ENCODE results near the gene KIRREL3.

The KIRREL3 gene

GRCh38 chr11:126533560-126533959 lies 467.0 kb downstream of the KIRREL3 start:
- Histone ChIP-seq H3K4ac (ENCODE audit: low read length) (no peak overlapping the region), H3K27ac (replicated peaks; ENCODE audit: low read length) (no peak overlapping the region), H4K8ac (ENCODE audit: low read depth, low read length) (no peak overlapping the region), H3K18ac (ENCODE audit: low read length) (no peak overlapping the region), H2BK120ac (ENCODE audit: low read depth, low read length) (no peak overlapping the region), H2AFZ (ENCODE audit: low read length) (no peak overlapping the region), H3K36me3 (replicated peaks in 1 of 2; ENCODE audit: control insufficient read depth in 2 of 2, insufficient read depth in 2 of 2, low read length in 2 of 2) (no peaks in the 10 kb centered on the region), H2AK5ac (ENCODE audit: low read depth, low read length) (no peak overlapping the region), H3K4me2 (ENCODE audit: insufficient read depth, low read length, poor library complexity, severe bottlenecking) (no peak overlapping the region), H3K4me3 (ENCODE audit: low read length in 2 of 2) (no peak overlapping the region), H2BK5ac (ENCODE audit: low read length) (no peak overlapping the region), H3K9me3 (replicated peaks in 1 of 2; ENCODE audit: control insufficient read depth in 2 of 2, insufficient read depth in 1 of 2, low read depth in 1 of 2, low read length in 2 of 2) (no peaks in the 10 kb centered on the region), H3K23ac (ENCODE audit: low read depth, low read length, poor library complexity) (no peak overlapping the region), H3K79me1 (ENCODE audit: low read depth, low read length) (no peaks in the 10 kb centered on the region), H4K91ac (ENCODE audit: low read depth, low read length, poor library complexity) (no peak overlapping the region), H2BK15ac (ENCODE audit: low read length) (no peak overlapping the region), H3K4me1 (ENCODE audit: control insufficient read depth in 2 of 2, insufficient read depth in 1 of 2, low read depth in 1 of 2, low read length in 2 of 2) (no peaks in the 10 kb centered on the region), H3K27me3 (ENCODE audit: control insufficient read depth in 3 of 3, insufficient read depth in 3 of 3, low read depth in 1 of 3, low read length in 3 of 3) (no peaks in the 10 kb centered on the region), H3K14ac (ENCODE audit: low read length) (no peak overlapping the region), H2BK12ac (ENCODE audit: low read length) (no peak overlapping the region), H3K9ac (ENCODE audit: low read depth, low read length, poor library complexity) (no peak overlapping the region)
- WGBS, 2 donors (ENCODE audit: extremely low coverage in 2 of 2, insufficient read length in 2 of 2, insufficient replicate concordance in 1 of 2), result no CpG with 5 or more reads among the region's 6 CpGs
- DNase-seq (ENCODE audit: low spot score), result no peak

- Histone ChIP-seq H3K79me1 (ENCODE audit: low read depth, low read length) (no peaks in the 10 kb centered on the region), H3K23ac (ENCODE audit: low read depth, low read length, poor library complexity) (no peak overlapping the region), H2BK12ac (ENCODE audit: low read length) (no peak overlapping the region), H4K91ac (ENCODE audit: low read depth, low read length, poor library complexity) (no peak overlapping the region), H3K36me3 (replicated peaks in 1 of 2; ENCODE audit: control insufficient read depth in 2 of 2, insufficient read depth in 2 of 2, low read length in 2 of 2) (no peaks in the 10 kb centered on the region), H3K27me3 (ENCODE audit: control insufficient read depth in 3 of 3, insufficient read depth in 3 of 3, low read depth in 1 of 3, low read length in 3 of 3) (no peaks in the 10 kb centered on the region), H2BK5ac (ENCODE audit: low read length) (no peak overlapping the region), H2BK15ac (ENCODE audit: low read length) (no peak overlapping the region), H4K8ac (ENCODE audit: low read depth, low read length) (no peak overlapping the region), H2BK120ac (ENCODE audit: low read depth, low read length) (no peak overlapping the region), H3K4me3 (ENCODE audit: low read length in 2 of 2) (no peak overlapping the region), H3K4me2 (ENCODE audit: insufficient read depth, low read length, poor library complexity, severe bottlenecking) (no peak overlapping the region), H3K14ac (ENCODE audit: low read length) (no peak overlapping the region), H2AFZ (ENCODE audit: low read length) (no peak overlapping the region), H3K9ac (ENCODE audit: low read depth, low read length, poor library complexity) (no peak overlapping the region), H3K4me1 (ENCODE audit: control insufficient read depth in 2 of 2, insufficient read depth in 1 of 2, low read depth in 1 of 2, low read length in 2 of 2) (peaks cover 0 to 3% of the 10 kb centered on the region in 2 donors), H3K9me3 (replicated peaks in 1 of 2; ENCODE audit: control insufficient read depth in 2 of 2, insufficient read depth in 1 of 2, low read depth in 1 of 2, low read length in 2 of 2) (no peaks in the 10 kb centered on the region), H3K4ac (ENCODE audit: low read length) (no peak overlapping the region), H2AK5ac (ENCODE audit: low read depth, low read length) (no peak overlapping the region), H3K18ac (ENCODE audit: low read length) (no peak overlapping the region), H3K27ac (replicated peaks; ENCODE audit: low read length) (no peak overlapping the region)
- DNase-seq (ENCODE audit: low spot score), result no peak
- no CpG with 5 or more reads among the region's 8 CpGs for WGBS, 2 donors (ENCODE audit: extremely low coverage in 2 of 2, insufficient read length in 2 of 2, insufficient replicate concordance in 1 of 2)
Measured at GRCh38 chr11:126530416-126530815, 470.2 kb downstream of the KIRREL3 start.

DNA sequence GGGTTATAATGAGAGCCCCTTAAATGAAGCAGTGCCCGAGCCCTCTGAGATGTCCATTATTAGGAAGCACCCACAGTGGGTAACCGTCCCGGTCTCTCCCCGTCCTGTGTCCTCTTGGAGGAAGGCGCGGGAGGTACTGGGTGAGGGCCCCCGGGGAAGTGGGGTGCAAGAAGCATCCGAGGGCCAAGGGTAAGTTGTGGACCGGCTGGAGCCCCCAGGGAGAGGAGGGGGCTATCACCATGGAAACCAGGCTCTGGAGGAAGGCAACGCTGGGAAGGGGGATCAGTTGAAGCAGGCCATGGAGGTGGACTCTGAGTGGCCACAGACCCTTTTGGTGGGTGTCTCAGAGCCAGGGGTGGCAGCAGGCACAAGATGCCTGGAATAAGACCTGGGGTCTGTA lies 471.5 kb downstream of the KIRREL3 start:
- Histone ChIP-seq H3K27me3 (ENCODE audit: control insufficient read depth in 3 of 3, insufficient read depth in 3 of 3, low read depth in 1 of 3, low read length in 3 of 3) (no peaks in the 10 kb centered on the region), H4K8ac (ENCODE audit: low read depth, low read length) (no peak overlapping the region), H3K9ac (ENCODE audit: low read depth, low read length, poor library complexity) (no peak overlapping the region), H2BK12ac (ENCODE audit: low read length) (no peak overlapping the region), H2BK15ac (ENCODE audit: low read length) (no peak overlapping the region), H3K9me3 (replicated peaks in 1 of 2; ENCODE audit: control insufficient read depth in 2 of 2, insufficient read depth in 1 of 2, low read depth in 1 of 2, low read length in 2 of 2) (no peaks in the 10 kb centered on the region), H2AK5ac (ENCODE audit: low read depth, low read length) (no peak overlapping the region), H3K4me2 (ENCODE audit: insufficient read depth, low read length, poor library complexity, severe bottlenecking) (no peak overlapping the region), H3K27ac (replicated peaks; ENCODE audit: low read length) (no peak overlapping the region), H3K36me3 (replicated peaks in 1 of 2; ENCODE audit: control insufficient read depth in 2 of 2, insufficient read depth in 2 of 2, low read length in 2 of 2) (no peaks in the 10 kb centered on the region), H3K79me1 (ENCODE audit: low read depth, low read length) (no peaks in the 10 kb centered on the region), H3K4me3 (ENCODE audit: low read length in 2 of 2) (no peak overlapping the region), H2BK5ac (ENCODE audit: low read length) (no peak overlapping the region), H3K4me1 (ENCODE audit: control insufficient read depth in 2 of 2, insufficient read depth in 1 of 2, low read depth in 1 of 2, low read length in 2 of 2) (peaks cover 0 to 3% of the 10 kb centered on the region in 2 donors), H3K14ac (ENCODE audit: low read length) (no peak overlapping the region), H2AFZ (ENCODE audit: low read length) (no peak overlapping the region), H3K23ac (ENCODE audit: low read depth, low read length, poor library complexity) (no peak overlapping the region), H3K18ac (ENCODE audit: low read length) (no peak overlapping the region), H3K4ac (ENCODE audit: low read length) (no peak overlapping the region), H4K91ac (ENCODE audit: low read depth, low read length, poor library complexity) (no peak overlapping the region), H2BK120ac (ENCODE audit: low read depth, low read length) (no peak overlapping the region)
- DNase-seq (ENCODE audit: low spot score), result no peak
- WGBS, 2 donors (ENCODE audit: extremely low coverage in 2 of 2, insufficient read length in 2 of 2, insufficient replicate concordance in 1 of 2), result no CpG with 5 or more reads among the region's 10 CpGs

DNA sequence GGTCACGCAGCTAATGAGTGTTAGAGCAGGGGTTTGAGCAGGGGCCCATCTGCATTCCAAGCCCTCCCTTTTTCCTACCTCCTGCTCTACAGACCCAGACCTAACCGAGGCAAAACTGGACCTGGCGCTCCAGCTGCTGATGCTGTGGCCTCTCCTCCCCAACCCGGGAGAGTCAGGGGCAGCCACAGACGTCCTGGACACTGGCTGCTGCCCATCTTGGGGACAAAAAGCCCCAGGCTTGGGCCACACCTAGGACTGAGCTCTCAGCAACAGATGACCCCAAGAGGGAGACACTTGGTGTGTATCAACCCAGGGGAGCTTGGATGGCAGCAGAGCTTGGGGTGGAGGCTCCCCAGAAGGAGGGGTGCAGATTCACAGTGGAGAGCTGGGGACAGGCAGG lies 472.5 kb downstream of the KIRREL3 start:
- H2BK15ac ChIP-seq (ENCODE audit: low read length), result no peak overlapping the region
- H3K4ac ChIP-seq (ENCODE audit: low read length), result no peak overlapping the region
- H2AK5ac ChIP-seq (ENCODE audit: low read depth, low read length), result peak overlapping the region; percentile 18
- no peak overlapping the region for H3K4me2 ChIP-seq (ENCODE audit: insufficient read depth, low read length, poor library complexity, severe bottlenecking)
- H2AFZ ChIP-seq (ENCODE audit: low read length), result no peak overlapping the region
- no peak overlapping the region for H3K27ac ChIP-seq (replicated peaks; ENCODE audit: low read length)
- H3K23ac ChIP-seq (ENCODE audit: low read depth, low read length, poor library complexity), result no peak overlapping the region
- H3K4me3 ChIP-seq (ENCODE audit: low read length in 2 of 2), result no peak overlapping the region
- H4K8ac ChIP-seq (ENCODE audit: low read depth, low read length), result no peak overlapping the region
- no peak overlapping the region for H3K14ac ChIP-seq (ENCODE audit: low read length)
- no peaks in the 10 kb centered on the region for H3K36me3 ChIP-seq (replicated peaks in 1 of 2; ENCODE audit: control insufficient read depth in 2 of 2, insufficient read depth in 2 of 2, low read length in 2 of 2)
- H3K9me3 ChIP-seq (replicated peaks in 1 of 2; ENCODE audit: control insufficient read depth in 2 of 2, insufficient read depth in 1 of 2, low read depth in 1 of 2, low read length in 2 of 2), result no peaks in the 10 kb centered on the region
- H3K9ac ChIP-seq (ENCODE audit: low read depth, low read length, poor library complexity), result no peak overlapping the region
- peak overlapping the region; percentile 50 for H2BK12ac ChIP-seq (ENCODE audit: low read length)
- no peak for DNase-seq (ENCODE audit: low spot score)
- peaks cover 0 to 9% of the 10 kb centered on the region in 2 donors for H3K4me1 ChIP-seq (ENCODE audit: control insufficient read depth in 2 of 2, insufficient read depth in 1 of 2, low read depth in 1 of 2, low read length in 2 of 2)
- H2BK5ac ChIP-seq (ENCODE audit: low read length), result no peak overlapping the region
- H2BK120ac ChIP-seq (ENCODE audit: low read depth, low read length), result no peak overlapping the region
- no peaks in the 10 kb centered on the region for H3K79me1 ChIP-seq (ENCODE audit: low read depth, low read length)
- H4K91ac ChIP-seq (ENCODE audit: low read depth, low read length, poor library complexity), result no peak overlapping the region
- H3K18ac ChIP-seq (ENCODE audit: low read length), result peak overlapping the region; percentile 27
- no CpG with 5 or more reads among the region's 5 CpGs for WGBS, 2 donors (ENCODE audit: extremely low coverage in 2 of 2, insufficient read length in 2 of 2, insufficient replicate concordance in 1 of 2)
- H3K27me3 ChIP-seq (ENCODE audit: control insufficient read depth in 3 of 3, insufficient read depth in 3 of 3, low read depth in 1 of 3, low read length in 3 of 3), result no peaks in the 10 kb centered on the region

Measured in neuronal stem cell (in vitro differentiated cells).